Kidney tubule cell (primary cell): ENCODE results near the gene PHLDB1.
A peak's percentile ranks its signal among the peaks of the same experiment; 100 is the strongest.
"Not testable (repeated sequence)": the region's sequence is repeated elsewhere in the genome, so short reads cannot be mapped to it uniquely, and the experiment has no call there.

Experiments used
- DNase-seq: peaks from one replicate; pipeline ENCODE4 v3.0.0-alpha.2; 2018; ENCODE audit warnings: low spot score

The PHLDB1 gene

GRCh38 chr11:118659314-118659952, 52.0 kb downstream of the PHLDB1 start:
- peak; percentile 89 for DNase-seq

- DNase-seq: no peak
Measured at GRCh38 chr11:118659953-118660680, 52.7 kb downstream of the PHLDB1 start.

GRCh38 chr11:118660681-118661424, 53.4 kb downstream of the PHLDB1 start:
- DNase-seq: no peak

GRCh38 chr11:118661425-118662301, 54.2 kb downstream of the PHLDB1 start:
- no peak for DNase-seq

DNA sequence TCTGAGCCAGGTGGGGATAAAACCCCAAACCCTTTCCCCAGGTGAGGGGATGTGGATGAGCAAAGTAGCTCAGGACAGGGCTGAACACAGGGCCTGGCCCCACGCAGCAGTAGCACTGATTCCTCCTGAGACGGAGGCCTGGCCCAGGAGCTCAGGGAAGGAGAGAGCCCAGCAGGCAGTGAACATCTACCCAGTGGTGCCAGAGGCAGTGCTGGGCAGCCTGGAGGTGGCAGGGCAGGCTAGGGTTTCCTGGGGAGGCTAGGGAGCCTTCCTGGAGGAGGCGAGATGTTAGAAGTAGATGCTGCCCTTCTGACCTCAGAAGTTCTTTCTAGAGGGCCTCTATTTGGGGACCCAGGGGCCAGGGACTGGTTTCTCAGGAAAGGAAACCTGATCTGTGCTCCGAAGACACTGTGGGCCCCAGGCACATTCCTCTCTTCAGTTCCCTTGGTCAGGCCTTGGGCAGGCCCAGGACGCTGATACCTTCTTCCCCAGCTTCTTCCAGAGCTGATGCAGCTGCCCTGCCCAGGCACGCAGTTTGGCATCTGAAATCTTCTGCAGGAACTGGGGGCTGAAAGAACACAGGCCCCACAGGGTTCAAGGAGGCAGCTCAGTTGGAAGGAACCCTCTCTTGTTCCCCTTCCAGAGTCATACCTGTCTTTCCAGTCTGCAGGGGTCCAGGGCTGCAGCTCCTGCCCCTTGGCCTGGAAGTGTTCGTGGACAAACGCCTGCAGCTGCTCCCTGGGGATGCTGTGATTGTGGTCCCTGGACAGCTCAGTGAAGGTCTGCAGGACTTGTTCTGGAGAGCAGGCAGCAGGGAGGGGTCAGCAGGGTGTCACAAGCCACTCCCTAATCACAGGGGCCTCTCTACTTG, 55.2 kb downstream of the PHLDB1 start:
- no peak for DNase-seq

GRCh38 chr11:118663381-118663780, 56.0 kb downstream of the PHLDB1 start:
- DNase-seq: no peak

DNA sequence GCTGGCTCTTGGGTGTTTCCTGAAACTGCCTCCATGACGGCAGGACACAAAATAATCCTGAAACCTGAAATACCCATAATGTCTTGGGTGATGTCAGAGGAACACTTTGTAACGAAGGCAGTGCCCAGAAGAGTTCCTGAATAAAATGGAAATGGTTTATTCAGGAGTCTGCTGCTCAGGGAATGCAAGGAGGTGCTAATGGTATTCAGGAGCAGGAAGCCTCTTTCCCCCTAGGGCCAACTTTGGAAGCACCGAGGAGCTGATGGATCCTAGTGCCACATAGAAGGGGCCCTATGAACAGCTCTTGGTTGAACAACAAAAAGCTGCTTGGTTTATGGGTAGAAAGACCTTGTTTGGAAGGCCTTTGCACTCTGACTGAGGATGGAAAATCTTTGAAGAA, 56.5 kb downstream of the PHLDB1 start:
- no peak for DNase-seq

DNA sequence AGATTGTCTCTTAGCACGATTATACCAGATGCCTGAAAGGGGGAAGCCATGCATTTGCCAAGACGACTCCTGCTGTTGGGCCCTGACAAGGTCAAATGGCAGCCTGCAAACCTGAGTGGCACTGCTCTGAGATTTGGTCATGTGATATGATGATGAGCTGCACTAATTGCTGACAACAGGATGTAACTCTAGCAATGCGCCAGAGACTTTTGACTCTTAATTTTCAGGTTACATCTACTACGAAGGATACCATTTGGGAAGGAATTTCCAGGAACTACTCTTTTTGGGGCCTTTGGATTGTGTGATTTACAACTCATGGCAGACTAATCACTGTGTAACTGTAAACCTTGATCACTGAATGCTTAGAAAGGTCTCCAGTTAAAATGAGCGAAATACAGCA, 59.0 kb downstream of the PHLDB1 start:
- no peak for DNase-seq

- peak; percentile 18 for DNase-seq
Measured at GRCh38 chr11:118670063-118670462, 62.6 kb downstream of the PHLDB1 start.

DNA sequence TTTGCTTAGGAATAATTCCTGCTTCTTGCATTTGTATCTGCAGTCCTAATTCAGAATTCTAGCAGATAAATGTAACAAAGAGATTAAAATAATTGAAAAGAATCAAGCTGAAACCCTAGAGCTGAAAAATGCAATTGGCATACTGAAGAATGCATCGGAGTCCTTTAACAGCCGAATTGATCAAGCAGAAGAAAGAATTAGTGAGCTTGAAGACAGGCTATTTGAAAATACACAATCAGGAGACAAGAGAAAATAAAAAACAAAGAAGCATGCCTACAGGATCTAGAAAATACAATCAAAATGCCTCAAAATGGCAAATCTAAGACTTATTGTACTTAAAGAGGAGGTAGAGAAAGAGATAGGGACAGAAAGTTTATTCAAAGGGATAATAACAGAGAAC, 63.8 kb downstream of the PHLDB1 start:
- DNase-seq: no peak

DNA sequence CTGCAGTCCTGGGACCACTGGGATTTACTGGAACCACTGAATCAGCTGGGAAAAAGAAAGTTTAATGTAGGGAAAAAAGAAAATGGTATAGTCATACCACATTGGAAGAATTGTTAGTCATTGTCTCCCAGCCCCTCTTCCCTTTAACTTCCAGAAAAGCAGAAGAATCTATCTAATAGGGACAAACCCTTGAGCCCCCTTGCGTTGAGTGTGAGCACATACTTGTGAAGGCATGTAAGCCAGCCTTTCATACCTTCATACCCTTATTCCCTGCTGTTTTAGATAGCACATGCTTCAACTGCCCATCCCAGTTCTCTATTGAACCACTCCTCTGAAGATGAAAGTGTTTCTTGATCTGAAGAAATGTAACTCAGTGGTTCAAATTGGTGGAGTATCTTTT, 65.4 kb downstream of the PHLDB1 start:
- no peak for DNase-seq

- DNase-seq: no peak
Measured at GRCh38 chr11:118673361-118674081, 66.1 kb downstream of the PHLDB1 start.

DNA sequence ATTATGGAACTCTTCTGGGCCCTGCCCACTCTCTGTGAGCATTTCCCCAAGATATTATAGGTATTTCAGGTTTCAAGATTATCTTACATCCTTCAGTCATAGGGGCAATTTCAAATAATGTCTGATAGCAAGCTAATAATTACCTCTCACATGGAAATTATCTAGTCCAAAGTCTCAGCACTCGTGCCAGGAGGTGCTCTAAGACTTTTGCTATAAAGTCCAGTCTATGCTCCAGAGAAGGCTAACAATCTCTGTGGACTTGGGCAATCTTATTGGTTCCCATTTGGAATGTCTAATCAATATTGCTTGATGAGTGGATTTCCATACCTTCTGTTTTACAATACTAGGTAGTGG, 66.6 kb downstream of the PHLDB1 start:
- no peak for DNase-seq

- no peak for DNase-seq
Measured at GRCh38 chr11:118677977-118678376, 70.6 kb downstream of the PHLDB1 start.

GRCh38 chr11:118678908-118679307, 71.5 kb downstream of the PHLDB1 start:
- not testable (repeated sequence) for DNase-seq

DNA sequence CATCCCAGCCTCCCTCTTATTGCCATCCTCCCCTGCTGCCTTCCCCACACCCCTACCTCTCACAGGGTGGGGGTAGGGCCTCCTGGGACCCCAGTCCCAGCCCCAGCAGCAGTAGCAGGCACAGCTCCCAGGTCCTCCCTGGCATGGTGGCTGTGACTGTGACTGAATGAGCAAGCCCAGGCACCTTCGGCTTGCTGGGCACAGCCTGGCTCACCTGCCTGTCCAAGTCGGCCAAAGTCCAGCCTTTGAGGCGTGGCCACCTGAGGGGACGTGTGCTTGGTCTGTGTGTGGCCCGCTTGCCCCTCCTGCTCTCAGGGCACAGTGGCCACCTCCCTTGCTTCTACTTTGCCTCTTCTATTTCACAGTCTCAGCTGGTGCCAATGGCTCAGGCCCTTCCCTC, 72.1 kb downstream of the PHLDB1 start, which contains the start of gene TREH:
Gene TREH, minus strand, starts transcription at position 168 of the 400 bp plus-strand sequence. Its CDS starts 23 bp downstream, at position 145.
- no peak for DNase-seq

DNA sequence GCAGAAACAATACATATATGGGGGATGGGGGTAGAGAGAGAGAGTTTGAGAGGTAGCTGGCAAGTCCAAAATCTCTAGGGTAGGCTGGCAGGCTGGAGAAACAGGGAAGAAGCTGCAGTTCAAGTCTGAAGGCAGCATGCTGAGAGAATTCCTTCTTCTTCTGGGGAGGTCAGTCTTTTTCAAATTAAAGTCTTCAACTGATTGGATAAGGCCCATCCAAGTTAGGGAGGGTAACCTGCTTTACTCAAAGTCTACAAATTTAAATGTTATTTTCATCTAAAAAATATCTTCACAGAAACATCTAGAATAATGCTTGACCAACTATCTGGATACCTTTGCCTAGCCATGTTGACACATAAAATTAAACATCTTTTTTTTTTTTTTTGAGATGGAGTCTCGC, 75.0 kb downstream of the PHLDB1 start:
- no peak for DNase-seq

DNA sequence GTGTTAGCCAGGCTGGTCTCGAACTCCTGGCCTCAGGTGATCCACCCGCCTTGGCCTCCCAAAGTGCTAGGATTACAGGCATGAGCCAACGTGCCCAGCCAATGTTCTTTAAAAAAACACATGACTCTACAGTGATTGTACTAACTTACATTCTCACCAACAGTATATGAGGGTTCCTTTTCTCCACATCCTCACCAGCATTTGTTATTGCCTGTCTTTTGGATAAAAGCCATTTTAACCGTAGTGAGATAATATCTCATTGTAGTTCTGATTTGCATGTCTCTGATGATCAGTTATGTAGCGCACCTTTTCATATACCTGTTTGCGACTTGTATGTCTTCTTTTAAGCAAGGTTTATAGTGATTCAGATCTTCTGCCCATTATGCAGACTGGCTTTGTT, 75.5 kb downstream of the PHLDB1 start:
- not testable (repeated sequence) for DNase-seq

GRCh38 chr11:118684187-118684586, 76.8 kb downstream of the PHLDB1 start:
- no peak for DNase-seq

DNA sequence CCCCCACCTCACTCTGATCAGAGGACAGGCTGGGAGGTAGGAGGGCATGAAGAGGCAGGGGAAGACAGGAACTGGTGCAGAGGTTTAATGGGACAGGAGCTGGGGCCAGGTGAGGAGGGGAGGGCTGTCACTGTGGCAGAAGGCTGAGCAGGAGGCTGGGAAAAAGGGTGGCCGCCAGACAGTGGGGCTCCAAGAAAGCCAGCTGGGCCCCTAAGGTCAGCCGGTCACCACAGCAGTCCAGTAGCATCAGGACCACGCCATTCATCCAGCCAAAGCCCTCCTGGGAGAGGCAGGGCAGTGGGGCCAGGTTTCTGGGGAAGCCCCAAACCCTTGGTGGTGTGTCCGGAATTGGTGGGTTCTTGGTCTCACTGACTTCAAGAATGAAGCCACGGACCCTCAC, 80.5 kb downstream of the PHLDB1 start:
- no peak for DNase-seq
